Measurements from ENCODE around the gene TPD52L1. TPM values are rescaled to one million over a fixed set of nuclear protein-coding genes. Genes with fewer than 3 reads are reported as not detected.

TPD52L1 gene
- total RNA-seq, 4 donors from 2014 or later = 123 to 234 (median 175) TPM

- TF ChIP-seq CTCF (IDR thresholded peaks at IDR 0.05) = no peak
- no peak for TF ChIP-seq POLR2A (IDR thresholded peaks at IDR 0.05)
- H3K4me3 ChIP-seq (ENCODE audit: low read depth, poor library complexity, severe bottlenecking) = no peak overlapping the region
- intact Hi-C loops (cut with DNase I; ENCODE audit: low total_unique reads) = no loop called here
- 83 to 91% methylated on average over 3 of the region's 3 CpGs for WGBS, 2 donors
- no peak for DNase-seq (ENCODE audit: low spot score in 2 of 2)
Measured at GRCh38 chr6:125299257-125299656, 145.7 kb downstream of the TPD52L1 start.

- WGBS, 2 donors = 4 to 5% methylated on average over 11 of the region's 11 CpGs
- no peak for DNase-seq (ENCODE audit: low spot score in 2 of 2)
- TF ChIP-seq POLR2A (IDR thresholded peaks at IDR 0.05) = no peak
- no peak for TF ChIP-seq CTCF (IDR thresholded peaks at IDR 0.05)
- H3K4me3 ChIP-seq (ENCODE audit: low read depth, poor library complexity, severe bottlenecking) = peak overlapping the region; percentile 73
- intact Hi-C loops (cut with DNase I; ENCODE audit: low total_unique reads) = no loop called here
Measured at GRCh38 chr6:125300992-125301434, 147.4 kb downstream of the TPD52L1 start.

GRCh38 chr6:125301435-125302391, 148.1 kb downstream of the TPD52L1 start, which contains the start of gene HDDC2:
Gene HDDC2, minus strand, starts transcription at chr6:125301967. Its CDS starts 35 bp downstream, at chr6:125301932.
- peak; percentile 26 to 92 for DNase-seq (ENCODE audit: low spot score in 2 of 2)
- TF ChIP-seq POLR2A (IDR thresholded peaks at IDR 0.05) (no peak), CTCF (IDR thresholded peaks at IDR 0.05) (peak in 1 of 3 donors; percentile 39)
- peak within 1 kb of the TSS; percentile 73 for H3K4me3 ChIP-seq (ENCODE audit: low read depth, poor library complexity, severe bottlenecking)
- intact Hi-C loops (cut with DNase I; ENCODE audit: low total_unique reads) = no loop called here
- WGBS, 2 donors = 4 to 8% methylated on average over 29 to 67 of the region's 67 CpGs

- TF ChIP-seq POLR2A (IDR thresholded peaks at IDR 0.05) = no peak
- 73 to 80% methylated on average over 4 of the region's 4 CpGs for WGBS, 2 donors
- intact Hi-C loops (cut with DNase I; ENCODE audit: low total_unique reads) = no loop called here
- H3K4me3 ChIP-seq (ENCODE audit: low read depth, poor library complexity, severe bottlenecking) = no peak overlapping the region
- no peak for DNase-seq (ENCODE audit: low spot score in 2 of 2)
Measured at GRCh38 chr6:125302840-125303511, 149.4 kb downstream of the TPD52L1 start.

- intact Hi-C loops (cut with DNase I; ENCODE audit: low total_unique reads) = no loop called here
- no peak overlapping the region for H3K4me3 ChIP-seq (ENCODE audit: low read depth, poor library complexity, severe bottlenecking)
- TF ChIP-seq CTCF (IDR thresholded peaks at IDR 0.05) (no peak), POLR2A (IDR thresholded peaks at IDR 0.05) (no peak)
- DNase-seq (ENCODE audit: low spot score in 2 of 2) = no peak
- WGBS, 2 donors = 65 to 68% methylated on average over 1 of the region's 1 CpG
Measured at GRCh38 chr6:125303512-125303854, 149.9 kb downstream of the TPD52L1 start.
